Right lobe of liver (tissue), 4 donors: ENCODE data around the gene ANO7.

ENCODE experiments used
- CTCF ChIP-seq, 4 donors: fragments of 200-600 bp in 3 of 4; fragments of 450-650 bp in 1 of 4; IDR thresholded peaks; one replicate each; pipeline versions ENCODE4 v1.5.1 to v1.8.0; 2016 to 2022; ENCODE audit warnings: antibody characterized with exemption in 4 of 4, mild to moderate bottlenecking in 2 of 4
- POLR2A ChIP-seq: fragments of 450-650 bp; IDR thresholded peaks from one replicate; pipeline ENCODE4 v1.6.1; 2017; ENCODE audit warnings: antibody characterized with exemption, mild to moderate bottlenecking
- donor health status: DM: no; HTN: no; CAD: no.
- donor health status: DM: no; HTN: no; CAD: no.
- donor health status: DM: no; HTN: yes; CAD: no.

- no peak for TF ChIP-seq CTCF (IDR thresholded peaks at IDR 0.05)
- TF ChIP-seq POLR2A = no peak
Observed at GRCh38 chr2:241215421-241215820, 26.9 kb downstream of the ANO7 start.
